ENCODE results near the gene PARVB.

Gene PARVB

GRCh38 chr22:44217346-44217745 is 193.2 kb downstream of the PARVB start:
- no peak overlapping the region for H2AFZ ChIP-seq (ENCODE audit: low read depth, low read length)
- 0 out of 2 replicates have a peak, but pooled peaks cover 4% of the 10 kb centered on the region for H3K9me3 ChIP-seq (ENCODE audit: insufficient read depth, low read length)
- no peak overlapping the region for H3K27ac ChIP-seq (ENCODE audit: low read length)
- H3K4me2 ChIP-seq (ENCODE audit: low read length), result no peak overlapping the region
- H3K79me2 ChIP-seq (ENCODE audit: low read length), result no peaks in the 10 kb centered on the region
- TF ChIP-seq CTCF (IDR thresholded peaks at IDR 0.05; ENCODE audit: low read depth, low read length) (no peak), EZH2phosphoT487 (IDR thresholded peaks at IDR 0.05; ENCODE audit: low read depth) (no peak)
- H3K27me3 ChIP-seq (ENCODE audit: low read depth, low read length), result peaks cover 11% of the 10 kb centered on the region; the same call in 1 of the 2 replicates
- no peak overlapping the region for H3K4me3 ChIP-seq (ENCODE audit: low read length)
- no peak overlapping the region for H3K9ac ChIP-seq (ENCODE audit: low read length)
- no peaks in the 10 kb centered on the region for H3K36me3 ChIP-seq (replicated peaks; ENCODE audit: low read depth, low read length)
- H4K20me1 ChIP-seq (ENCODE audit: insufficient read depth, low read length), result no peaks in the 10 kb centered on the region
- H3K4me1 ChIP-seq (ENCODE audit: low read length), result no peaks in the 10 kb centered on the region

GRCh38 chr22:44218071-44218470 is 194.0 kb downstream of the PARVB start:
- Histone ChIP-seq H3K4me1 (ENCODE audit: low read length) (no peaks in the 10 kb centered on the region), H3K9ac (ENCODE audit: low read length) (no peak overlapping the region), H3K4me2 (ENCODE audit: low read length) (no peak overlapping the region), H3K4me3 (ENCODE audit: low read length) (no peak overlapping the region), H3K36me3 (replicated peaks; ENCODE audit: low read depth, low read length) (no peaks in the 10 kb centered on the region), H4K20me1 (ENCODE audit: insufficient read depth, low read length) (no peaks in the 10 kb centered on the region), H3K9me3 (ENCODE audit: insufficient read depth, low read length) (0 out of 2 replicates have a peak, but pooled peaks cover 4% of the 10 kb centered on the region), H3K27me3 (ENCODE audit: low read depth, low read length) (peaks cover 11% of the 10 kb centered on the region; the same call in 1 of the 2 replicates), H2AFZ (ENCODE audit: low read depth, low read length) (no peak overlapping the region), H3K79me2 (ENCODE audit: low read length) (no peaks in the 10 kb centered on the region), H3K27ac (ENCODE audit: low read length) (no peak overlapping the region)
- no peak for TF ChIP-seq EZH2phosphoT487 (IDR thresholded peaks at IDR 0.05; ENCODE audit: low read depth)
- no peak for TF ChIP-seq CTCF (IDR thresholded peaks at IDR 0.05; ENCODE audit: low read depth, low read length)

GRCh38 chr22:44219101-44219870 is 195.2 kb downstream of the PARVB start:
- Histone ChIP-seq H3K9ac (ENCODE audit: low read length) (no peak overlapping the region), H3K79me2 (ENCODE audit: low read length) (no peaks in the 10 kb centered on the region)

More at GRCh38 chr22:44219101-44219870, 195.2 kb downstream of the PARVB start:
- no peaks in the 10 kb centered on the region for H3K4me1 ChIP-seq (ENCODE audit: low read length)
- no peak overlapping the region for H3K4me3 ChIP-seq (ENCODE audit: low read length)
- 0 out of 2 replicates have a peak, but pooled peaks cover 4% of the 10 kb centered on the region for H3K9me3 ChIP-seq (ENCODE audit: insufficient read depth, low read length)
- peaks cover 17% of the 10 kb centered on the region; the same call in 1 of the 2 replicates for H3K27me3 ChIP-seq (ENCODE audit: low read depth, low read length)
- H3K4me2 ChIP-seq (ENCODE audit: low read length), result no peak overlapping the region
- H3K36me3 ChIP-seq (replicated peaks; ENCODE audit: low read depth, low read length), result no peaks in the 10 kb centered on the region
- no peaks in the 10 kb centered on the region for H4K20me1 ChIP-seq (ENCODE audit: insufficient read depth, low read length)
- no peak for TF ChIP-seq CTCF (IDR thresholded peaks at IDR 0.05; ENCODE audit: low read depth, low read length)
- TF ChIP-seq EZH2phosphoT487 (IDR thresholded peaks at IDR 0.05; ENCODE audit: low read depth), result no peak
- H3K27ac ChIP-seq (ENCODE audit: low read length), result no peak overlapping the region
- no peak overlapping the region for H2AFZ ChIP-seq (ENCODE audit: low read depth, low read length)
